T-helper 17 cell (primary cell): ENCODE measurements around the gene CMPK1. TPM values are rescaled to one million over a fixed set of nuclear protein-coding genes. Genes with fewer than 3 reads are reported as not detected.

Experiments
- ATAC-seq: fragments of 150-1000 bp; cut with Tn5 transposase; 2 replicates; pipeline ENCODE4 v1.10.0; 2021; ENCODE audit warnings: mild to moderate bottlenecking, moderate library complexity
- DNase-seq, 3 donors: peaks; one replicate each; pipeline versions ENCODE4 v3.0.0 to v3.0.0-alpha.2; 2020 to 2021
- H3K9me3 ChIP-seq: one replicate; pipeline ENCODE4 v1.7.0; 2013; ENCODE audit warnings: low read length, mild to moderate bottlenecking; ENCODE audit not compliant: control insufficient read depth, poor library complexity, severe bottlenecking
- H3K27ac Mint-ChIP-seq: one replicate; pipeline ENCODE4 v1.8.0; 2022; ENCODE audit warnings: mild to moderate bottlenecking, moderate library complexity, mixed read lengths
- H3K27me3 Mint-ChIP-seq: one replicate; pipeline ENCODE4 v1.8.0; 2022; ENCODE audit warnings: mixed read lengths
- H3K36me3 Mint-ChIP-seq: one replicate; pipeline ENCODE4 v1.8.0; 2022; ENCODE audit warnings: low read depth, mixed read lengths
- H3K4me1 Mint-ChIP-seq: one replicate; pipeline ENCODE4 v1.8.0; 2022; ENCODE audit warnings: mild to moderate bottlenecking, mixed read lengths
- H3K4me3 Mint-ChIP-seq: one replicate; pipeline ENCODE4 v1.8.0; 2022; ENCODE audit warnings: mild to moderate bottlenecking, moderate library complexity, mixed read lengths
- total RNA-seq, 4 donors: library from RNA in 2 of 4; stranded (reverse) in 2 of 4; gene quantifications; one replicate each; pipeline ENCODE4 v1.2.3 and lab custom pipeline; 2022 to 2026

CMPK1 gene
- total RNA-seq, 2 donors from 2014 or later, result 97.6 to 124 TPM

DNA sequence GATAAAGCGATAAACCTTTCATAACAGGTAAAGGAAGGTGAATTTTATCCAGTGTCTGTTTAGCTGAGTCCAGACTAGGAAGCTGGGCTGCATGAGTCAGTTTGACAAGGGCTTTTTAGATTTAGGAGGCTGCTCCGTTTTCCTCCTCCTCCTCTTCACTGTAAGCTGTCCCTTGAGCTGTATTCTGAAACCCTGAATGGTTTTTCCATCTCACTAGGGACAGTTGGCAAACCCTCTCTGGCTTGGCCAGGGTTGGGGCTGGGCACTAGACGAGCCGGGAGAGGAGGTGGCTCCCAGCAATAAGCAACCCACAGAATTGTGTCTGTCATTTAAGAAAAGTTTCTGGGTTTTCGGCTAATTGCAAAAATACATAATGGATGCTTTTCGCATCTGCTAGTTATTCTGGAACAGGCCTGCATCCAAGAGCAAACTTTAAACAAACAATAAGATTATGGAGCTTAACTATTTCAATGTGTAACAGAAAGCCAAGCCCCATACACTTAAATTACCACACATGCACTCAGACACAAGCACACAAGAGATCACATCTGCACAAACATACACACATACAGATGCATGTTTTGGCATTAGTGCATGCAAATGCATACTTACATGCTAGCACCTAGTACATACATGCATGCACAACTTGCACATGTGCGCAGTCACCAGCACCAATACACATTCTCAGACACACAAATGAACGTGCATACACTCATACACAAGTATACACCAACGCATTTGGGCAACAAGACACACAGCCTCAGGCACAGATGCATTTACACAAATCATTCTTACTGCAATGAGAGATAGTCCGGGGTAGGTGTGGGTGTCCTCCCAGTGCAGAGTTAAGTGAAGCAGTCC, 54.7 kb downstream of the CMPK1 start:
- Mint-ChIP-seq H3K4me3 (no peak overlapping the region), H3K27ac (no peak overlapping the region), H3K4me1 (peaks cover 10% of the 10 kb centered on the region), H3K27me3 (peaks cover 11% of the 10 kb centered on the region), H3K36me3 (no peaks in the 10 kb centered on the region)
- no peaks in the 10 kb centered on the region for H3K9me3 ChIP-seq
- ATAC-seq (no peak), DNase-seq (no peak)

DNA sequence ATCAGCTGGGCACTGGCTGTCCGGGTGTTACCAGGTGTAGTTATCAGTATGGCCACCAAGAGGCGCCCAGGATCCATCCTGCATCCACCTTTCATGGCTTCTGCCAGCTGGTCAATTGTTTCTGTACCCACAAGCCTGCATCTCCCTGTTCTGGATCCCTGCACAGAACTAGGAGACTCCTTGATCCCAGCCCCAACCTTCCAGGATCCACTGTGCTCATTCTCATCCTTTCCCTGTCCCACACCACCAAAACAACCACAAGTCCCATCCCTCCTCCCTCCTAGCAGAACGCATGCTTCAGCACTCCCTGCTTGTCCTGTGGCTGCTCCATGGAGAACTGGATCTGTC, 55.3 kb downstream of the CMPK1 start:
- H3K27me3 Mint-ChIP-seq, result peaks cover 17% of the 10 kb centered on the region
- H3K4me3 Mint-ChIP-seq, result no peak overlapping the region
- ATAC-seq, result peak; percentile 59
- H3K9me3 ChIP-seq, result no peaks in the 10 kb centered on the region
- H3K27ac Mint-ChIP-seq, result no peak overlapping the region
- peak in 1 of 3 donors; percentile 10 for DNase-seq
- H3K36me3 Mint-ChIP-seq, result no peaks in the 10 kb centered on the region
- peaks cover 10% of the 10 kb centered on the region for H3K4me1 Mint-ChIP-seq

DNA sequence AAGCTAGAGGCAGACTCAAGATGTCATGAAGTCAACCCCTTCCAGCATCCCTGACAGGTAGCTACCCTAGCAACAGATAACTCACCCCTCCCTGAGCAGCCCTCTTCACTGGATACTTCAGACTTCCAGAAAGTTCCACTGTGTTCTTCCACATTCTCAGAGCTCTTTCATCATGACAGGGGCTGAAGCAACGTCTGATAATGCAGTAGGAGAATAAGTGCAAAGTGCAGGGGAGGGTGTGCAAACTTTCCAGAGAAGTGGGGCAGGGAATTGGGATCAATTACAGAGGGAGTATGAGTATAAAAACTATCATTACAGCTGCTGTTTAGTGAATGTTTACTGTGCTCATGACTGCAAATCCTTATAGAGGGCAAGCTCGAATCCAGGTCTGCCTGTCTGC, 56.1 kb downstream of the CMPK1 start:
- H3K4me1 Mint-ChIP-seq, result peaks cover 10% of the 10 kb centered on the region
- peaks cover 24% of the 10 kb centered on the region for H3K27me3 Mint-ChIP-seq
- no peak for ATAC-seq
- DNase-seq, result no peak
- no peaks in the 10 kb centered on the region for H3K9me3 ChIP-seq
- no peak overlapping the region for H3K4me3 Mint-ChIP-seq
- peaks cover 2% of the 10 kb centered on the region for H3K36me3 Mint-ChIP-seq
- no peak overlapping the region for H3K27ac Mint-ChIP-seq

DNA sequence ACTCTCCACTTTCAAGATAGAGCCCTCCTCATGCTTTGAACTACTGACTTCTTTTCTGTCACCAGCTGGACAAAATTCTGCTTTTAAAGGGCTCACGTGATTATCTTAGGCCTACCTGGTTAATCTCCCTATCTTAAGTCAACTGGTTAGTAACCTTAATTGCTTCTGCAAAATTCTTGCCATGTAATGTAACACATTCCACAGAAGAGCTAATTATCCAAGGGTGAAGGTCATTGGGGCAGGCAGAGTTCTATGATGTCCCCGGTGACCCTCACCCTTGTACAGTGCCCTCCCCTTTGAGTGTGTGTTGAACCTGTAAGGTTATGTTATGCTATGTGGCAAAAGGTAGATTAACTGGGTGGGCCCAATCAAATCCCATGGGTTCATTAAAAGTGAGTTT, 57.3 kb downstream of the CMPK1 start:
- Mint-ChIP-seq H3K27ac (no peak overlapping the region), H3K4me1 (peaks cover 10% of the 10 kb centered on the region), H3K36me3 (peaks cover 2% of the 10 kb centered on the region), H3K4me3 (no peak overlapping the region), H3K27me3 (peaks cover 30% of the 10 kb centered on the region)
- no peaks in the 10 kb centered on the region for H3K9me3 ChIP-seq
- no peak for DNase-seq
- ATAC-seq, result no peak

DNA sequence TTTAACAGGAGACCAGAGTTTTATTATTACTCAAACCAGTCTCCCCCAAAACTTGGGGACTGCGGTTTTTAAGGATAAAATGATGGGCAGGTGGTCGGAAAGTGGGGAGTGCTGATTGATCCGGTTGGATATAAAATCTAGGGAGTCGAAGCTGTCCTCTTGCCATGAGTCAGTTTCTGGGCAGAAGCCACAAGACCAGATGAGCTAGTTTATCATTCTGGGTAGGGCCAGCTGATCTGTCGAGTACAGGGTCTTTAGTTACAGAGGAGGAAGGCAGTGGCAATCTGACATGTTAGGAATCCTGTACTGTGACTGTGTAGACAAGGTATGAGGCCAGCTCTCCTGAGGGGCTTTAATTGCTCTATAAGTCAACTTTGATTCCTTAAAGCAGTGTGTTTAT, 59.6 kb downstream of the CMPK1 start:
- no peak for DNase-seq
- H3K9me3 ChIP-seq, result no peaks in the 10 kb centered on the region
- peaks cover 45% of the 10 kb centered on the region for H3K27me3 Mint-ChIP-seq
- H3K27ac Mint-ChIP-seq, result no peak overlapping the region
- H3K36me3 Mint-ChIP-seq, result peaks cover 5% of the 10 kb centered on the region
- H3K4me3 Mint-ChIP-seq, result no peak overlapping the region
- no peak for ATAC-seq
- peaks cover 8% of the 10 kb centered on the region for H3K4me1 Mint-ChIP-seq

DNA sequence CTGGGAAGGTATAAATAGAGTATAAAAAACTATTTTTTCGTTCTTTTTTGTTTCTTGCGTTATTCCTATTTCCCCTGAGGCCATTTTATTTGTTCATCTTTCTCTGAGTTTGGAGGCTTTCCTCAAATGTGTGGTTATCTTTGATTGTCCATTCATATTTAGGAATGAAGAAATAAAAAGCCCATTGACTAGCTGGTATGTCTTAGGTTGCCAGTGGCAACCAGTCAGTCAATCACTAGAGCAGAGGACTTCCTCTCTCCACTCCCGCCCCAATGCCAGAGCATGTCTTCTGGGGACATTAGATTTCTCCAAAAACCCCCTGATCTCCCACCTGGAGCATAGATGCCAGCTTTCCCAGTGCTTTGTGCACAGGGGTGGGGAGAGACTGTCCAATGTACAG, 61.8 kb downstream of the CMPK1 start:
- Mint-ChIP-seq H3K36me3 (peaks cover 5% of the 10 kb centered on the region), H3K27me3 (peaks cover 65% of the 10 kb centered on the region), H3K27ac (no peak overlapping the region)

DNA sequence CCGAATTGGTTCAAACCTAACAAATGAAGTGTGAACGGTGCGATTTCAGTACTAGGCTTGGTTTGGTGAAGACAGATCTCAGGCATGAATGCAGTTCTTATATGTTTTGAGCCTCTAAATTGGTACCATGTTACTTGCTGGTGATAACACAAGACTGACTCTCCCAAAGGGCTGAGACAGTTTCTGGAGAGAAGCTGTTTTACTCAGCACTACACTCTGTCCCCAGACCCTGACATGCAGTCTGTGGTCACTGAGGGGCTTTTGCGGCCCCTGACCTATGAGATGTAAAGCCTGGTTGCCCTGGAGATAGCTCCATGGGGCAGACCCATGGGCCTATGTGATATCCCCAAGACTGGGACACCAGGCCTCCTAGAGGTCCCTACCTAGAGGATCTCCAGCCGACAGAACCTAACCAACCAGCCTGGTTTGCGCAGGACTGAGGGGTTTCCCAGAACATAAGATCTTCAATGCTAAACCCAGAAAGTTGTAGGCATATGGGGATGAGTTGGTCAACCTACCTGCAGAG, 63.1 kb downstream of the CMPK1 start:
- Mint-ChIP-seq H3K36me3 (peaks cover 12% of the 10 kb centered on the region), H3K4me1 (peaks cover 8% of the 10 kb centered on the region), H3K4me3 (no peak overlapping the region), H3K27me3 (peaks cover 78% of the 10 kb centered on the region), H3K27ac (no peak overlapping the region)
- DNase-seq (no peak), ATAC-seq (no peak)
- no peaks in the 10 kb centered on the region for H3K9me3 ChIP-seq

More for the DNA sequence above, 61.8 kb downstream of the CMPK1 start:
- ATAC-seq, result no peak
- no peaks in the 10 kb centered on the region for H3K4me1 Mint-ChIP-seq
- DNase-seq, result no peak
- no peak overlapping the region for H3K4me3 Mint-ChIP-seq
- H3K9me3 ChIP-seq, result no peaks in the 10 kb centered on the region

DNA sequence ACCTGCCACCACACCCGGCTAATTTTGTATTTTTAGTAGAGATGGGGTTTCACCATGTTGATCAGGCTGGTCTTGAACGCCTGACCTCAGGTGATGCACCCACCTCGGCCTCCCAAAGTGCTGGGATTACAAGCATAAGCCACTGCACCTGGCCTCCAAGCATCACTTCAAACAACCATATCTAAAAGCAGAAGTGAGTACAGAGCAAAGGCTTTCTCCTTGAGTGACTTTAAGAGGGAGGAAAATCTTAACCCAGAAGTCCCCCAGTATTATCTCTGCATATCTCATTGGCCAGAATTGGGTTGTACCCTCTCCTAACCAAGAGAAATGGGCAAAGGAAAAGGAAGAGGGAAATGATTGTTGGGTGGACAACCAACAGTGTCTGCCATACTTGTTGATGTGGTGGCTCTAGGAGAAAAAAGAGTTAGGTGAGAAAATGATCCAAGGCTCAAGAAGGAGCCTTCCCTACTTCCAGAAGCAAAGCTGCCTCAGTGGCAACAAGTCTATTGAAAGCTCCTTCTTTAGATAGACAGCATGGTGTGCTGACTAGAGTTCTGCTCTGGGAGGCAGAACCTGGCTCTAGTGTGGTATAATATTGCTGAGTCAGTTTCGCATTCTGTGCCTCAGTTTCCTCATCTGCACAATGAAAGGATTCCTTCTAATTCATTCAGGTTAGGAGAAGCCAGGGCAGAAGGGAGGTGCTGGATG, 65.7 kb downstream of the CMPK1 start:
- peaks cover 10% of the 10 kb centered on the region for H3K36me3 Mint-ChIP-seq

DNA sequence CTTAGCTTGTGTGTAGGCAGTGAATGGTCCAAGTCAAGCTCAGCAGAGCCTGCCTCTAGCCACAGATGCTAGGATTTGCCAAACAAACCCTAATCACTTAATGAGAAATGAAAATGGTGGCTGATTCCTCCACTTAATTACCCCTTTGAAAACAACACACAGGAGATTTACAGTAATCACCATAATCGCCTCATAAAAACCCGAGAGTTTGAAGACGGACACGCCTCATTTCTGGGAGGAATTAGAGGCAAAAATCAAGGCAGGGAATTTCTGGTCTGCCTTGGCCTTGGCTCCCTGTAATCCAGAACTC, 66.2 kb downstream of the CMPK1 start:
- Mint-ChIP-seq H3K36me3 (peaks cover 10% of the 10 kb centered on the region), H3K4me3 (no peak overlapping the region), H3K27me3 (peaks cover 79% of the 10 kb centered on the region), H3K4me1 (peaks cover 8% of the 10 kb centered on the region), H3K27ac (no peak overlapping the region)
- no peak for DNase-seq
- no peak for ATAC-seq
- no peaks in the 10 kb centered on the region for H3K9me3 ChIP-seq

More for the DNA sequence above, 65.7 kb downstream of the CMPK1 start:
- DNase-seq (no peak), ATAC-seq (no peak)
- H3K27me3 Mint-ChIP-seq, result peaks cover 81% of the 10 kb centered on the region
- no peak overlapping the region for H3K4me3 Mint-ChIP-seq
- peaks cover 8% of the 10 kb centered on the region for H3K4me1 Mint-ChIP-seq
- no peak overlapping the region for H3K27ac Mint-ChIP-seq
- H3K9me3 ChIP-seq, result no peaks in the 10 kb centered on the region

DNA sequence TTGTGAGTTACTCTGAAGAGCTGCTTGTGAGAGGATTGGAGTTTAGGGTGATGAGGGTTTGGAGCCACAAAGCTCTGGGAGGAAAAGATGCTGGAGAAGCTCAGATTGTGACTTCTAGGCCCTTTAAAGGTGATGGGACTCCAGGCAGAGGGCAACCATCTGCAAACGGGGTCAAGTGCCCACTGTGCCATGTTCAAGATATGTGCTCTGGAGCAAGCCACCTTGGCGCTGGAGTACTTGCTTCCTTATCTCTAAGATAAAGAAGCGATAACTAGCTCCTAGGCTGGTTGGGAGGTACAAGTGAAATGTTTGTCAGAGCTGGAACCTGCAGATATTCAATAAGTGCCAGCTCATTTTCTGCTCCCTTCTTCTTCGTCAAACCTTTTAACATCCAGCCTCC, 68.2 kb downstream of the CMPK1 start:
- H3K36me3 Mint-ChIP-seq, result peaks cover 14% of the 10 kb centered on the region
- ATAC-seq, result no peak

DNA sequence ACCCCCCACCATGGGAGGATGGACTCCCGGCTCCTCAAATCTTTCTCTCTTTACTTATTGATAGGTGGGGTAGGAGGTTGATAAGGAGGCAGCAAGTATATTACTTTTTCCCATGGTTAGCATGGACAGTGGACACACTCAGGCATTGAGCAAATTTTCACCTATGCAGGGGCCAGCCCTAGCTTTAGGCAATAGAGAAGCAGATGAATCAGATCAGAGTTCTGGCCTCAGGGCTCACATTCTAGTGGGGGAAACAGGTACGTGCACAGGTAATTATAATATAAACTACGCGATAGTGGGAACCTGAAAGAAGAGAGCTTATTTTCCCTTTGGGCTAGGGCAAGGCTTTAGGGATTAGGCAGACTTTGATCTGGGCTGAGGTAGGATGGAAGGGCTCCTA, 69.0 kb downstream of the CMPK1 start:
- Mint-ChIP-seq H3K27me3 (peaks cover 77% of the 10 kb centered on the region), H3K4me3 (no peak overlapping the region), H3K27ac (no peak overlapping the region), H3K36me3 (peaks cover 11% of the 10 kb centered on the region), H3K4me1 (peaks cover 11% of the 10 kb centered on the region)
- no peak for DNase-seq
- H3K9me3 ChIP-seq, result no peaks in the 10 kb centered on the region
- ATAC-seq, result no peak

More for the DNA sequence above, 68.2 kb downstream of the CMPK1 start:
- peaks cover 11% of the 10 kb centered on the region for H3K4me1 Mint-ChIP-seq
- DNase-seq, result no peak
- peaks cover 85% of the 10 kb centered on the region for H3K27me3 Mint-ChIP-seq
- H3K27ac Mint-ChIP-seq, result no peak overlapping the region
- H3K4me3 Mint-ChIP-seq, result no peak overlapping the region
- H3K9me3 ChIP-seq, result no peaks in the 10 kb centered on the region

DNA sequence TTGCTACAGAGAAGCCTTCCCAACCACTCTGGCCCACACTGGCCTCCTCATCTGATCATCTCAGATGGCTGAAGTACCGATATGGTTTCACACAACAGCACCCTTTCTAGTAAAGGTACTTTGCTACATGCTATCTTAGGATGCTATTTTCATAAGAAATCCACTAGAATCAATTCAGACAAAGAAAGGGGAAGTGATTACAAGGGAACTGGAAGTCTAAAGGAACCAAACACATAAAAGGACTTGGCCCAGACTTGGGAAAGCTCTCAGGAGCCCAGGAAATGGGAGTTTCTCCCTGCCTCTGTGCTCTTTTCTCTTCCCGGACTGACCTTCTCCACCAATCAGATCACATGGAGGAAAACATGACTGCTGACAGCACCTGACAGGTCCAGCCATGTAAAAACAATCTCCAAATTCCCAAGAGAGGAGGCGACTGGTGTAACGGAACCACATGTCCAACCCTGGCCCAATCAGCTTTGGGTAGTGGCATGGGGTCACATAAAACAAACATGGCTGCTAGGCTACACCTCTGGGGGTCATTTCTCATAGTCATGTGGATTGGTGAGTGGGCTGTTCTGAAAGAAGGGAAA, 69.8 kb downstream of the CMPK1 start:
- Mint-ChIP-seq H3K4me3 (peak overlapping the region; percentile 31), H3K27me3 (peaks cover 72% of the 10 kb centered on the region), H3K36me3 (peaks cover 11% of the 10 kb centered on the region), H3K27ac (no peak overlapping the region), H3K4me1 (peaks cover 11% of the 10 kb centered on the region)
- DNase-seq (no peak), ATAC-seq (no peak)
- H3K9me3 ChIP-seq, result no peaks in the 10 kb centered on the region

DNA sequence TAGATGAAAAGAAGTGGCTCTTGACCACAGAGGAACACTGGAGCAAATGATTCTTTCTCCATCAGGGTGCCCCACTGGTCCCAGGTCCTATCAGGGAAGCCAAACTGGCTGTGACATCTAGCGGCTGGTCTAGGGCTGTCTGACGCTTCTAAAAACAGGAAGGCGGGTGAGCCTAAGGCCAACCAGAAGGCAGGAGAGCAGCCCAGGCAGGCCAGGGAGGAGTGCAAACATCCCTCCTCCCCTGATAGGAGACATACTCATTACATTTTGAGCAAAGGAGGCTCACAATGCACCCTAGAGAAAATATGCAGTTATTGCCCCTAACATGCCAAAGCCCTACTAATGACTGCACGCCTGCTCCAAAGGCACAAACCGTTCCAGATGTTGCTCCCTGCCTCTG, 72.1 kb downstream of the CMPK1 start:
- DNase-seq, result no peak
- Mint-ChIP-seq H3K4me1 (peaks cover 11% of the 10 kb centered on the region), H3K4me3 (no peak overlapping the region), H3K36me3 (peaks cover 14% of the 10 kb centered on the region), H3K27me3 (peaks cover 65% of the 10 kb centered on the region), H3K27ac (no peak overlapping the region)
- H3K9me3 ChIP-seq, result no peaks in the 10 kb centered on the region
- no peak for ATAC-seq
